ENCODE results near the gene DCST1. TPM values are rescaled to one million over a fixed set of nuclear protein-coding genes. Genes with fewer than 3 reads are reported as not detected.

Gene DCST1
- total and polyA plus RNA-seq, 2 of the 13 experiments (the other 11 are each of a cell fraction or from before 2014, with no cell fraction given): 0.04 TPM; not detected in 1

DNA sequence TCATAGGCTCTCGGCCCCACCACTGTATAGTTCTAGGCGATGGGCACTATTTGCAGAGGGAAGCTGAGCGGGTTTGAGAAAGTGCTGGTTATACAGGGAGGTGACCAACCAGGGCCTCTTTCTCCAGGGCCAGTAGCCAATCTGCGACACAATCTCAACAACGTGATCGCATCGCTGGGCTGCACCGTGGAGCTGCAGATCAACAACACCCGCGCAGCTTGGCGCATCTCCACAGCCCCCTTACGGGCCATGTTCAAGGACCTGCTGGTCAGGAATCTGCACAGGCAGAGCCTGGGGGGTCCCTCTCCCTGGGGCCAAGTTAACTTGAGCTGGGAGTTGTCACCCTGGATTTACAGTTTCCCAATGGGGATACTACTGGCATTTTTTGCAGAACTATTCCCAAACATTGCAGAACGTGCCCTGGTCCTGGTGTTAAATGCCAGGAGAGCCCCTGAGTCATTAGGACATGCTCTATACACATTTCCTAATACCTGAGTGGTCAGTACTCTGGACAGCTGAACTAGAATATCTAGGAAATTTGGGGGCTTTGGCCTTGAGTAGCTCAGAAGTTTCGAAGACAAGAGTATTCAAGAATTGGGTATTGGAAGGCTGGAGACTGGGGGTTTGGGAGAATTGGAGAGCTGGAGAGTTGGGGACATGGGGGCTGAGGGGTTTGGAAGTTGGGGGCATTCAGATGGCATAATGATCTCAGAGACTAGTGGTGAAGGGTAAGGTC is 6.9 kb downstream of the DCST1 start:
- Histone ChIP-seq H2AFZ (ENCODE audit: low read length) (no peak overlapping the region), H3K79me2 (ENCODE audit: insufficient read depth, low read length) (no peaks in the 10 kb centered on the region), H3K9me3 (ENCODE audit: low read length) (no peaks in the 10 kb centered on the region), H3K27ac (ENCODE audit: extremely low read length, insufficient read depth, low read length) (no peak overlapping the region), H3K4me2 (ENCODE audit: low read depth, low read length) (no peak overlapping the region), H3K27me3 (ENCODE audit: control insufficient read depth in 1 of 2, insufficient read depth in 2 of 2, low read length in 2 of 2) (peaks cover 11 to 35% of the 10 kb centered on the region in 2 experiments), H3K4me1 (ENCODE audit: insufficient read depth, low read length) (peaks cover 51% of the 10 kb centered on the region), H4K20me1 (ENCODE audit: insufficient read depth, low read length) (no peaks in the 10 kb centered on the region), H3K9ac (ENCODE audit: insufficient read depth, low read depth, low read length) (no peak overlapping the region), H3K36me3 (replicated peaks in 1 of 2; ENCODE audit: control insufficient read depth in 1 of 2, insufficient read depth in 2 of 2, low read length in 2 of 2) (no peaks in the 10 kb centered on the region), H3K4me3 (replicated peaks in 1 of 3; ENCODE audit: insufficient read depth in 1 of 3, low read depth in 2 of 3, low read length in 3 of 3) (no peak overlapping the region)
- POLR2A ChIA-PET: interaction anchor here (1.0 kb wide), 1 partner anchor 44 kb away, joined by 3 read pairs; no protein-coding TSS in a partner anchor
- intact Hi-C loops (cut with micrococcal nuclease; ENCODE audit: unreplicated experiment) (no loop called here), in situ Hi-C loops (cut with HindIII; ENCODE audit: extremely low pct_ligation_motif_present, low pct_unique_long_range_greater_than_20kb) (no loop called here)
- DNase-seq (ENCODE audit: low spot score) (no peak), FAIRE-seq (no peak), ATAC-seq (no peak)
- WGBS (ENCODE audit: low lambda C conversion rate): 21% methylated on average over 5 of the region's 14 CpGs
- BruUV-seq (replicated peaks): no TSS peak
- TF ChIP-seq RORA (CRISPR knock-in tag; IDR thresholded peaks at IDR 0.05): no peak
- TF ChIP-seq, protein P1, sequence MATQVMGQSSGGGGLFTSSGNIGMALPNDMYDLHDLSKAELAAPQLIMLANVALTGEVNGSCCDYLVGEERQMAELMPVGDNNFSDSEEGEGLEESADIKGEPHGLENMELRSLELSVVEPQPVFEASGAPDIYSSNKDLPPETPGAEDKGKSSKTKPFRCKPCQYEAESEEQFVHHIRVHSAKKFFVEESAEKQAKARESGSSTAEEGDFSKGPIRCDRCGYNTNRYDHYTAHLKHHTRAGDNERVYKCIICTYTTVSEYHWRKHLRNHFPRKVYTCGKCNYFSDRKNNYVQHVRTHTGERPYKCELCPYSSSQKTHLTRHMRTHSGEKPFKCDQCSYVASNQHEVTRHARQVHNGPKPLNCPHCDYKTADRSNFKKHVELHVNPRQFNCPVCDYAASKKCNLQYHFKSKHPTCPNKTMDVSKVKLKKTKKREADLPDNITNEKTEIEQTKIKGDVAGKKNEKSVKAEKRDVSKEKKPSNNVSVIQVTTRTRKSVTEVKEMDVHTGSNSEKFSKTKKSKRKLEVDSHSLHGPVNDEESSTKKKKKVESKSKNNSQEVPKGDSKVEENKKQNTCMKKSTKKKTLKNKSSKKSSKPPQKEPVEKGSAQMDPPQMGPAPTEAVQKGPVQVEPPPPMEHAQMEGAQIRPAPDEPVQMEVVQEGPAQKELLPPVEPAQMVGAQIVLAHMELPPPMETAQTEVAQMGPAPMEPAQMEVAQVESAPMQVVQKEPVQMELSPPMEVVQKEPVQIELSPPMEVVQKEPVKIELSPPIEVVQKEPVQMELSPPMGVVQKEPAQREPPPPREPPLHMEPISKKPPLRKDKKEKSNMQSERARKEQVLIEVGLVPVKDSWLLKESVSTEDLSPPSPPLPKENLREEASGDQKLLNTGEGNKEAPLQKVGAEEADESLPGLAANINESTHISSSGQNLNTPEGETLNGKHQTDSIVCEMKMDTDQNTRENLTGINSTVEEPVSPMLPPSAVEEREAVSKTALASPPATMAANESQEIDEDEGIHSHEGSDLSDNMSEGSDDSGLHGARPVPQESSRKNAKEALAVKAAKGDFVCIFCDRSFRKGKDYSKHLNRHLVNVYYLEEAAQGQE (IDR thresholded peaks at IDR 0.05; ENCODE audit: borderline replicate concordance in 1 of 2, low read depth in 1 of 2, low read length in 2 of 2): peak in 1 of 2 experiments; percentile 52; a peak in 1 of 4 replicates
- CTCF ChIA-PET (ENCODE audit: low intra/inter-chr PET ratio, low total read pairs): interaction anchor here (0.8 kb wide), 1 partner anchor 23 kb away, joined by 3 read pairs; no protein-coding TSS in a partner anchor
